NCI-H2029 (cell line): ENCODE results near the gene COA6.
"Not testable (repeated sequence)": the region's sequence is repeated elsewhere in the genome, so short reads cannot be mapped to it uniquely, and the experiment has no call there.

Experiments used
- DNase-seq: peaks from one replicate; lab custom pipeline; 2025; lab: John Stamatoyannopoulos, UW

The COA6 gene

GRCh38 chr1:234369784-234370183, 3.5 kb upstream of the COA6 start:
- no peak for DNase-seq

GRCh38 chr1:234371414-234371813, 1.8 kb upstream of the COA6 start:
- DNase-seq, result no peak

GRCh38 chr1:234372011-234372757, 1.1 kb upstream of the COA6 start:
- DNase-seq, result no peak

GRCh38 chr1:234373959-234374254, 651 bp downstream of the COA6 start:
- DNase-seq, result no peak

GRCh38 chr1:234375672-234376071, 2.4 kb downstream of the COA6 start:
- no peak for DNase-seq

- not testable (repeated sequence) for DNase-seq
Measured at GRCh38 chr1:234379591-234380109, 6.4 kb downstream of the COA6 start.

- DNase-seq, result no peak
Measured at GRCh38 chr1:234381699-234382555, 8.7 kb downstream of the COA6 start.

GRCh38 chr1:234386122-234386521, 12.9 kb downstream of the COA6 start:
- no peak for DNase-seq

GRCh38 chr1:234388094-234388493, 14.8 kb downstream of the COA6 start:
- no peak for DNase-seq

- DNase-seq, result no peak
Measured at GRCh38 chr1:234393190-234393589, 19.9 kb downstream of the COA6 start.

GRCh38 chr1:234395297-234395696, 22.0 kb downstream of the COA6 start:
- no peak for DNase-seq

- DNase-seq, result no peak
Measured at GRCh38 chr1:234396092-234396491, 22.8 kb downstream of the COA6 start.

GRCh38 chr1:234396871-234397270, 23.6 kb downstream of the COA6 start:
- no peak for DNase-seq

- DNase-seq, result no peak
Measured at GRCh38 chr1:234397732-234398131, 24.5 kb downstream of the COA6 start.

- DNase-seq, result no peak
Measured at GRCh38 chr1:234398849-234399381, 25.7 kb downstream of the COA6 start.

GRCh38 chr1:234399515-234399914, 26.3 kb downstream of the COA6 start:
- not testable (repeated sequence) for DNase-seq

GRCh38 chr1:234400773-234401172, 27.5 kb downstream of the COA6 start:
- no peak for DNase-seq

GRCh38 chr1:234401658-234402057, 28.4 kb downstream of the COA6 start:
- no peak for DNase-seq

- no peak for DNase-seq
Measured at GRCh38 chr1:234402939-234403338, 29.7 kb downstream of the COA6 start.

GRCh38 chr1:234405676-234406075, 32.4 kb downstream of the COA6 start:
- DNase-seq, result no peak

- DNase-seq, result no peak
Measured at GRCh38 chr1:234406871-234407270, 33.6 kb downstream of the COA6 start.

- no peak for DNase-seq
Measured at GRCh38 chr1:234408757-234409156, 35.5 kb downstream of the COA6 start.

- no peak for DNase-seq
Measured at GRCh38 chr1:234409328-234409727, 36.1 kb downstream of the COA6 start.
